Mucosa of gallbladder (tissue), 1 donor: ENCODE results near the gene SLAMF1. TPM values are rescaled to one million over a fixed set of nuclear protein-coding genes. Genes with fewer than 3 reads are reported as not detected.
"Not testable (repeated sequence)": the region's sequence is repeated elsewhere in the genome, so short reads cannot be mapped to it uniquely, and the experiment has no call there.

ENCODE experiments used
- DNase-seq: peaks from one replicate; pipeline ENCODE4 v3.0.0-alpha.2; 2020; ENCODE audit warnings: low spot score
- total RNA-seq: library from RNA; stranded (reverse); gene quantifications from one replicate; pipeline ENCODE4 v1.2.1, GENCODE V29; 2021
- donor health status: DM: no; HTN: no; CAD: no.

Gene SLAMF1
- total RNA-seq, 1 donor from 2014 or later, result 2.8 TPM

- no peak for DNase-seq
Measured at GRCh38 chr1:160665330-160666078, 18.7 kb upstream of the SLAMF1 start.

DNA sequence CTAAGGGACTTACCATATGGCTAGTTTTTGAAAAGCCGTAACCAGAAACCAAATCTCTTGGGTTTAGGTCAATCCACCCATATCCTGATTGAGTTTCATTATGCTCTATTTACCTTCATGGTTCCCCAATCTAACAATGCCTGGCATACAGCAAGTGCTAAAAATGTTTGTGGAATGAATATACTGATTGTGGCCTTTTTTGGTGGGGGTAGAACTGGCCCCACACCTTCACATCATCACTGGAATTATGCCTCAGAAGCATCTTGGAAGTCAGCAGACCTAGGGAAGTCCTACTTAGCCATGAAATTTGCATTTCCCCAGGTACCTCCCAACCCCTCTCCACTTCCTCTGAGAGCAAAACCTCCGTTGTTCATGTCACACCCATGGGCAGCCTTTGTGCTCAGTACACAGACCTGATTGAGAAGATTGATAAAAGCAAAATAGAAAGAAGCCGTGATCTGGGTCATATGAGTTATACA, 17.8 kb upstream of the SLAMF1 start:
- DNase-seq, result no peak

- no peak for DNase-seq
Measured at GRCh38 chr1:160662910-160663309, 16.1 kb upstream of the SLAMF1 start.

GRCh38 chr1:160659566-160659965, 12.7 kb upstream of the SLAMF1 start:
- DNase-seq, result no peak

- no peak for DNase-seq
Measured at GRCh38 chr1:160658814-160659193, 12.0 kb upstream of the SLAMF1 start.

DNA sequence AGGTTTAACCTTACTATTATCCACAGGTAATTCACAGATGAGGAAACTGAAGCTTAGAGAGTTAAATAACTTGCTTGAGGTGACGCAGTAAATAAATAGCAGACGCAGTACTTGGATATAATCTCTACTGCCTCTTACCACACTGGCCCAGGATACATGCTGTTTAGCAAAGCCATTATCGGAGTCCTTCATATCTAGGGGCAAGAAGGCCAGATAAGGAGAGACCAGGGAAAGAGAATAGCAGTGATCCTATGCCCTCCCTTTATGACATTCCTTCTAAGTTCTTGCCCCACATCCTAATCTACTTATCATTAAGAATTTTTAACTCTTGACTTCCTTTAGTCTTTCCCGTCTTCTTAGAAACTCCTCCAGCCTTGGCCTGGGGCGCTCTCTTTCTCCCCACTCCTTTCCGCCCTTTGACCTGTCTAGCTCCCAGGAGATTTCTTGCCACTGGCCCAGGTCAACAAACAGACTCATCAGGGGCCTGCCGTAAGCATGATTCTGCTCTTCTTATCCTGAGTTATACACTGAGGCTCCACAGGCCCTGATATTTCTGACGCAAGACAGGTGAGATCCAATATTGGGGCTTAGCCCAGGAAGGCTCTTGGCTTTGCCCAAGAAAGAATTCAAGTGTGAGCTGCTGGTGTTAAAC, 11.4 kb upstream of the SLAMF1 start:
- no peak for DNase-seq

- no peak for DNase-seq
Measured at GRCh38 chr1:160657250-160657781, 10.5 kb upstream of the SLAMF1 start.

- DNase-seq, result no peak
Measured at GRCh38 chr1:160656737-160657136, 9.9 kb upstream of the SLAMF1 start.

GRCh38 chr1:160653620-160654016, 6.8 kb upstream of the SLAMF1 start:
- DNase-seq, result no peak

DNA sequence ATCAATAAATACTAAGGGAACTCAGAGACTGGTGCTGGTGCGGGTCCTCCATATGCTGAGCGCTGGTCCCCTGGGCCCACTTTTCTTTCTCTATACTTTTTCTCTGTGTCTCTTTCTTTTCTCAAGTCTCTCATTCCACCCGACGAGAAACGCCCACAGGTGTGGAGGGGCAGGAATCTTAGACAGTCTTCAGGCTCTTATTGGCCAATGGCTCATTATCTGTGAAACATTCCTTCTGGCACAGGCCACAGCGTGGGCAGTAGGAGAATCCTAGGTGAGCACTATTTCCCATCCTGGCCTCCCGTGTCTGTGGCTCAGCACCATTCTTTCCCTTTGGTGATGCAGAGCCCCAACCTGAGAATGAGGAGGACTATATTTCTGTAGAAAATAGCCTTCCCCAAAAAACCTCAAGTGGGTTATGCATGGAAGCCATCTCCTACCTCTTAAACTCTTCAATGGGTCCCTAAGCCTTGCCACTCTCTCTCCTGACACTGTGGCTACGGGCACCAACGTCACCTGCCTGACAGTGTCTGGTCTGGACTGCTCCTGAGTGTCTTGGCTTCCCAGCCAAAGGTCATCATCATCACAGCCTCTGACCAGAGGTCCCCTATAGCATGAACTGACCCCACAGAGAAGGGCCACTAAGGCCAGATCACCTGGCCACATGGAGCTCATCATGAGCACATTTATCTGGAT, 6.2 kb upstream of the SLAMF1 start:
- no peak for DNase-seq

DNA sequence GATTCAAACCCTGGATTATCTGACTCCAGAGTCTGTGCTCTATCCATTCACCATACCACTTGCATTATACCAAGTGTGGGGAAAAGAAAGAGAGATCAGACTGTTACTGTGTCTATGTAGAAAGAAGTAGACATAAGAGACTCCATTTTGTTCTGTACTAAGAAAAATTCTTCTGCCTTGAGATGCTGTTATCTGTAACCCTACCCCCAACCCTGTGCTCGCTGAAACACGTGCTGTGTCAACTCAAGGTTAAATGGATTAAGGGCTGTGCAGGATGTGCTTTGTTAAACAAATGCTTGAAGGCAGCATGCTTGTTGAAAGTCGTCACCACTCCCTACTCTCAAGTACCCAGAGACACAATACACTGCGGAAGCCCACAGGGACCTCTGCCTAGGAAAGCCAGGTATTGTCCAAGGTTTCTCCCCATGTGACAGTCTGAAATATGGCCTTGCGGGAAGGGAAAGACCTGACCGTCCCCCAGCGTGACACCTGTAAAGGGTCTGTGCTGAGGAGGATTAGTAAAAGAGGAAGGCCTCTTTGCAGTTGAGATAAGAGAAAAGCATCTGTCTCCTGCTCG, 5.3 kb upstream of the SLAMF1 start:
- DNase-seq, result not testable (repeated sequence)

GRCh38 chr1:160651433-160652064, 4.7 kb upstream of the SLAMF1 start:
- DNase-seq, result no peak

GRCh38 chr1:160647329-160647720, 481 bp upstream of the SLAMF1 start:
- DNase-seq, result no peak

DNA sequence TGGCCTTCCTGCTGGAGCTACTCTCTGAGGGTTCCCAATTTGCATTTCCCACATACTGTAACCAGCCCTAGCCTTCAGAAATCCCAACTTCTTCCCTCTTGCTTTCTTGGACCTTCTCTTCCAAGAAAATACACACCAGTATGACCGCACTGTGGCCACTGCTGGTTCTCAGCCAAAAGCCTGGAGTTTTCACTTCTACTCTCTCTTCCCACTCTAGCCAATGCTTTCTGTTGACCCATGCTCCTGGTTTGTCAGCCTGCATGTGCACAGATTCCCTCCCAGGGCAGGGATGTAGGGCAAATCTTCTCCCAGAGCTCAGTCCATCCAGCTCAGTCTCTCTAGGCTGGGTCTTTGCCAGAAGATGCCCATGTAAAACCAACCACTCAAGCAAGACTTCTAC, 664 bp downstream of the SLAMF1 start:
- no peak for DNase-seq

DNA sequence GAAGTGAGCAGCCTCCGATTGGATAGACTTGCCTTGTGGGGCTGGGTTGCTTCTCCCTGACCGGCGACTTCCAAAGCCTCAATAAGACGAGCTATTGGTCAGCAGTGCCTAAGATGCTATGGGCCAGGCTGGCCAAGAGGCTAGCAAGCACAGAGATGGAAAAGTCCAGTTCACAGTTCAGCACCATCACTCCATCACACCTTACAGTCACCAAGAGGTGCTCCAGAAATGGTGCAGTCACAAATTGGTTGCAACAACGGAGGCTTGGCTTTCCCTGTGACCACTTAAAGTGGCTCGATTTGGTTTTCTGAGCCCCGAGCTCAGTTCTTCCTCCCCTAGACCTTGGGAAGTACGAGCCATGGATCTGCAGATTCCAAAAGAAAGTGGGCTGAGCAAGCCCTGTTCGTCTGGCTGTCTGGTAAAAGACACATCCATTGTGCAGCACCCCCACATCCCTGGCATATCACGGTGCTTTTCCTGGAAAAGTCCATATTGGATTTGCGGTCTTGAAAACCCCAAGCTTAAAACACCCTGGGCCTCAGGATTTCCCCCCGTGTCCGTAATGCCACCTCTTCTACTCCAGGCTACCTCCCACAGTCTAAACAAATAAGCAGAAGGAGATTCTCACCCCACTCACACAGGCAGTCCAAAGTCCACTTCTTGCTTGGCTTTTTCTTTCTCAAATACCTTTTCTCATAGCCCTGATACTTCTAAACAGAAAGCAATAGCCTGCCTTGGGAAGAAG, 1.3 kb downstream of the SLAMF1 start:
- DNase-seq, result no peak

DNA sequence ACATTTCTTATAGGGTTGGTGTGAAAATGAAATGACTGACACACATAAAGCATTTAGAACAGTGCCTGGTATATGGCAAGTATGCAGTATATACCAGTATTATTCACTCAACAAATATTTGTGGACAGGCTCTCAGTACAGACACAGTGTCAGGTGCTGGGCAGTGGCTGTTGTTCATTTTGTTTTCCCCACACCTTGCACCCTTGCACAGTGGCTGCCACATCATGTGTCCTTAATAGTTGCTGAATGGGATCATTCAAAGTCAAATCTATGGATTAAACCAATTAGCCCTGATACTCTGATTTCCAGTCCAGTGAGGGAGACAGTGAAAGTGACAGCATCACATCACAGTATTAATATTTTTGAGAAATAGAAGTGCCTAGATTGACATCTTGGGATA, 2.4 kb downstream of the SLAMF1 start:
- no peak for DNase-seq

GRCh38 chr1:160643138-160643537, 3.7 kb downstream of the SLAMF1 start:
- no peak for DNase-seq

GRCh38 chr1:160642281-160642644, 4.6 kb downstream of the SLAMF1 start:
- no peak for DNase-seq

DNA sequence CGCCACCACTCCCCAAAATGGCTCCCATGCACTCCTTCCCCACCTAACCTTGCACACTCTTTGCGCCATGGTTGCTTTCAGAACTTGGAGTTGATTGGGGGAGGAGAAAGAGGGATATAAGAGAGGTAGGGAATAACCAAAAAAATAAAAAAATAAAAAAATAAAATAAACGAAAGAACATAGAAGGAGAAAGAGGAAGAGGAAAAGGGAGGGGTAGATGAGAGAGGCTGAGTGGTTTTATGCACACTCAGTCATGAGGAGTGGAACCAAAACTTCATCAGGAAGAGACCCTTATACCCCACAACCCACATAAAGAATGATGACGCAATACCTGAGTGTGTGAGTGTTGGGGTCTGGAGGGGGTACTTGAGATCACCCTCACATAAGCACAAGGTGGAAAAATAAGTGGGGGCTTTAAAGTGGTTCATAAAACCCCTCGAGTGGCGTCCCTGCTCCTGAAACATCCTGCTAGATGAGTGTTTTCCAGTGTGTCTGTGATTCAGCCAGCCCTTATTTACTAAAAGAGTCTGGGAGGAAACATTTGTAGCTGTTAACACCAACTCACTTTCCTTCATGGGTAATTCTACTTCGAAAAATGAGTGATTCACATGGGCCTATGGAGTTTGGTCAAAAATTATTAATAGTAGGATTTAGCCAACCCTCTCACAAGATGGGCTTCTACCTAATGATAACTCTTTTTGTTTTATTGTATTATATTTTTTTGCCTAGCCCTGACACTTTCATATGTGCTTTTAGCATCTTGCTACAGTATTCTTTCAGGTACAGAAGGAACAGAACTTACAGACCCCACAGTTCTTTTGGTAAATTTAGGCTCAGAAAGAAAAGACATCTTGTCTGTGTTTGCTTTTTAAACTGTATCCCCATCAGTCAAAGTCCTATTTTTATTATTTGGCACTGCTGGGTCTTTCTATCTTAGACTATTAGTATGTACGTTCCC, 5.2 kb downstream of the SLAMF1 start:
- DNase-seq, result no peak
